B cell (primary cell): ENCODE data around the gene TAGLN2.

Experiments
- CTCF ChIP-seq: fragments of 200-600 bp; IDR thresholded peaks from one replicate; pipeline ENCODE4 v1.8.0; 2022; ENCODE audit warnings: antibody characterized with exemption, mild to moderate bottlenecking
- EZH2 ChIP-seq: IDR thresholded peaks from 2 replicates; pipeline ENCODE4 v1.6.1; 2012; ENCODE audit warnings: borderline replicate concordance, low read depth, mild to moderate bottlenecking, moderate library complexity, low read length; ENCODE audit not compliant: insufficient read depth, poor library complexity, severe bottlenecking

- TF ChIP-seq CTCF (no peak), EZH2 (no peak)
Measured at GRCh38 chr1:159937054-159937750, 11.9 kb upstream of the TAGLN2 start.
